Endometrium (tissue), 2 donors: ENCODE results near the gene NCKAP5.

ENCODE experiments used
- FAIRE-seq: peaks from 2 replicates; lab custom pipeline; 2012; peaks lifted over from hg19 to GRCh38; lab: Jason Lieb, UNC
- donor health status: control.
- donor health status: control.

NCKAP5 gene

GRCh38 chr2:133456971-133457370, 111.3 kb downstream of the NCKAP5 start:
- no peak for FAIRE-seq

DNA sequence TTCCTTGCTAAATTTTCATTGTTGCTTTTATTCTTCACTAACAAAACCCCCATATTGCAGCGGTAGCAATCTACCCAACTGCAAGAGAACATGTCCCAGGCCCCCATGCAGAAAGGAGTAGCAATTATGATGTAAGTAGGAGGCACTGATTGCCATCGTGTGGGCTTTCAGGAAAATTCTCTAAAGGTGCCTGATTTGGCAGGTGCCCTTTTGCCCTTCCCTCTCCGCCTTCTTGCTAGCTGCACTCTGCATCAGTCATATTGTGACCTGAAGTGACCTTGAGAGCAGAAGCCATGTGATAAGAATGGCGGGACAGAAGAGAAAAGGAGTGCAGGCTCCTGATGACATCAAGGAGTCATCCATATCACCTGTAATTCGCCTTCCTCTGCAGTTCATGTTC, 112.1 kb downstream of the NCKAP5 start:
- no peak for FAIRE-seq

GRCh38 chr2:133453032-133453431, 115.2 kb downstream of the NCKAP5 start:
- no peak for FAIRE-seq

GRCh38 chr2:133452583-133452982, 115.7 kb downstream of the NCKAP5 start:
- no peak for FAIRE-seq

DNA sequence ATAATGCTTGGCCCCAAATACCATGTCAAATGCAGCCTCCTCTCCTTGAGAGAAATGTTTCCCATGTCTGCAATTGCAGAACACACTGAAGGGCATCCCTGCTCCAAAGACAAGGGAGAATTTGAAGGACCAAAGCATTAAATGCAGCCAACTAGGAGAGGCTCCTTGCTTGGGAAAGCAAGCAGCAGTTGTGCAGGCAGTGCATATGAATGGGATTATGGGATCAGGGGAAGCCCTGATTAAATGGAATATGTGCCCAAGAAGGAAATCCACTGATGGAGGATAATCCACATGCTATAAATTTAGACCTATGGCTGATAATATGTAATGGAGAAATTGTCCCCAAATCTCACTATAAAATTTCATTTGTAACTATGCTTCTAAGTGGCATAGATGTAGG, 116.1 kb downstream of the NCKAP5 start:
- no peak for FAIRE-seq

GRCh38 chr2:133448195-133448594, 120.1 kb downstream of the NCKAP5 start:
- no peak for FAIRE-seq

- no peak for FAIRE-seq
Observed at GRCh38 chr2:133447303-133447702, 121.0 kb downstream of the NCKAP5 start.

DNA sequence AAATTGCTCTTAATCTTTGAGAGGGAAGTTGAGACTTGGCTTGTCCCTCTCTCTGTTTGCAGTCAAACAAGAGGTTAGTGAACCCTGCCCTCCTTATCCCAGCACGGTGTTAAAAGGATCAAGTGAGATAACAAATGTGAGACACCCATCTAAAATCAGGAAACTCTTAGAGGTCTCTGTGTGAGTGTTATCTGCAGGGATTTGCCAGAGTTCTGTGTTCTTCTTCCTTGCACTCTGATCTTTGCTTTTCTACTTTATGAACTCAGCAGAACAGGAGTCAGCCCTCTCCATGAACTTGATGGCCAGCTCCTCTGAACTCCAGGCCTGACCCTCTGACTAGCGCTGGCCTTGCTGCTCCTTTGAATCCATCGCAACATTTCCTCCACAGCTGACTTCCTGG, 123.8 kb downstream of the NCKAP5 start:
- FAIRE-seq, result no peak

GRCh38 chr2:133442393-133442792, 125.9 kb downstream of the NCKAP5 start:
- FAIRE-seq, result no peak

DNA sequence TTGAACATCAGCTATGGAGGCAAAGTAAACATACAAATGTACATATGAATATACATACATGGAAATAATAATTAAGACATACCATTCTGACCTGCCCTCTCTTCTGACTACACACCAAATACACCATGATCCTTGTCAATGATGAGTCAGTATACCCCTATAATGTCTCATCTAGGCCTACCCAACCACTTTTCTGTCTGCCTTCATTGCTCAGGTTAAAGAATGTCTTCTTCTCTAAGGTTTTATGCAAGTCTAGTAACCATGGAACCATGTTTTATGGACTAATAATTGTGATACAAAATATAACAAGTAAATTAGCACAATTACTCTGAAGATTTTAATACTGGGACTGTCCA, 128.7 kb downstream of the NCKAP5 start:
- no peak for FAIRE-seq

DNA sequence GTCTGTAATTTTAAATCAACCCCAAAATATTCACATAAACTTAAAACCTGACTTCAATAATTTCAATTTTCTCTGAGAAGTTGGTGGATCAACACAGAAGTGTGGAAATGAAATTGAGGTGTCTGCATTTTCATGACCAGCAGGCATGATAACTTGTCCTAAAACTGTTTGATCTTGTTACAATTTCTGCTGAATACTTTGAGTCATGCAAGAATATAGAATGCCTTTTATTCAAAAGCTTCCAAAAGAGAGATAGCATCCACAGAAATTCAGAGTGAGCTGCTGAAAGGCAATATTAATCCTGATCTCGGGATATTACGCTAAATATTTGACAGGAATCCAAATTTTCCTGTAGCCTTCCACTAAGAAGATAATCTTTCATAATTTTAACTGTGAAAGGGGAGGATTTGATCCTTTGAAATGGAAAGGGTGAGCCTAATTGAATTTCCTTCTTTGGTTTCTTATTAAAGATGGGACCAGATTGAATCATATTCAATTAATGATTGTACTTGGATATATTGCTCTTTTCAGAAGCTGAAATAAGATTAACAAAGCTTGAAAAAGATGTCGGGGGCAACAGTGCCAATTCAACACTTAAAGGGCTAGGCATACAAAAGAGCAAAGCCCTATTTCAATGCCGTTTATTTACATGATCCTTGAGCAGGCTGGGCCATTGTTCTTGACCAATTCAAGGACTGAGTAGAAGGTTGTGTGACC, 129.3 kb downstream of the NCKAP5 start:
- FAIRE-seq, result no peak

DNA sequence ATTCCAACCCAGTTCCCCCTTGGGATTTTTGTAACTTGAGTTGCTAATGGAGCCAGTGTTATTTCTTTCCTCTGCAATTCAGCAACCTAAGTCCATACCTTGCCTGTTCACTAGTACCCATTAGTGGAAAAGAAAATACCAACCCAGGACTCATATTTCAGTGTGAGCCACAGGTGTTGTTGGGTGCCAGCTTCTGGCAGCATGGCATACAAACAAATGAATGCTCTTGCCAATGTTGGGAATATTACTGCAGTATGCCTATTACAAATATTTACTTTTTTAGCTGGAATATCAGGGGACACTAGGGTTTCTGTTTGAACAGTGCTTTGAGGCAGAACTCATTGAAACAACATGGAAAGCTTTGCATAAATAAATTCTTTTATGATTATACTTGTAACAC, 130.2 kb downstream of the NCKAP5 start:
- no peak for FAIRE-seq

DNA sequence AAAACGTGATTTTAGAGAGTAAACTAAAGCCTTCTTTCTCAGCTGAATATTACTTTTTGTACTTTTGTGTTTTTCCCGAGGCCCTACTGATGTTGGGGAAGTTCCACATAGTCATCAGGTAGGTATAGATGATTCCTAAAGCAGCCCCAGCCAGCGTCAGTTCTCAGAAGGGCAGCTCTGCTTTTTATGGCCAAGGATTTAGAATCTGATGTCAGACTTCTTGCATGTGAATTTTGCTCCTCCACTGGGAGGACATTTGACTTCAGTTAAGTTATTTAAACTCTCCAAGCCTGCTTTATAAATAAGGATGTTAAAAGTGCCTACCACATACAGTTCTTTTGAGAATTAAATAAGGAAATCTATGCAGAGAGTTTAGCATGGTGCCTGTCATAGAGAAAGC, 130.8 kb downstream of the NCKAP5 start:
- FAIRE-seq, result no peak

DNA sequence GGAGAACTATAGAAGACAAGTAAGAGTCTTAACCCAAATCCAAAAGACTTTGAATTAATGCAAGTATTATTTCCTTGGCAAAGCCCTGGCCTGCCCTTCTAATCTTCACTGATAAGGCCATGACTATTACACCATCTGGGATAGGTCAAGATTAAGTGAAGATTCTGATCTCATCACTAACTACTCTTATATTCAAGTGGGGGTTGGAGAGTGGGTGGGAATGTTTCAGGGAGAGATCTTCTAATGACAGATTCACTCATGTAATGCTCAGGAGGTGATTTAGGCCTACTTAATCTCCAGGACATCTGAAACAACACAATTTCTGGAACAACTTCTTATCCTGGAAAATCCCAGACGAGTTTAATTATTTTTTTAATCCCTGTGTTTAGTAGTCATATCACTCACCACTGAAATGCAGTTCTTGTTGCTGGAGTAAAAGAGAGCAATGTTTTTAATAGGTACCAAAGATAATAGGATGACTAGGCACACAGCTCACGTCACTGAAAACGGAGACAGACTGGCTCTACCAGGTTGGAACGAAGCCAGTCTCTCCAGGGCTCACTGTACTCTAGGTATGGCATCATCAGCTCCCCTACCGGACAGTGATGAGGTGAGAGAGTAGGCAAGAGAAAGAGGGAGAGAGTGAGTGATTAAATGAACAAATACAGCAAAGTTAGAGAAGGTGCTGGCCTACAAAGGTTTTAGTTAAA, 133.1 kb downstream of the NCKAP5 start:
- FAIRE-seq, result no peak

GRCh38 chr2:133433455-133434451, 134.5 kb downstream of the NCKAP5 start:
- FAIRE-seq, result no peak

DNA sequence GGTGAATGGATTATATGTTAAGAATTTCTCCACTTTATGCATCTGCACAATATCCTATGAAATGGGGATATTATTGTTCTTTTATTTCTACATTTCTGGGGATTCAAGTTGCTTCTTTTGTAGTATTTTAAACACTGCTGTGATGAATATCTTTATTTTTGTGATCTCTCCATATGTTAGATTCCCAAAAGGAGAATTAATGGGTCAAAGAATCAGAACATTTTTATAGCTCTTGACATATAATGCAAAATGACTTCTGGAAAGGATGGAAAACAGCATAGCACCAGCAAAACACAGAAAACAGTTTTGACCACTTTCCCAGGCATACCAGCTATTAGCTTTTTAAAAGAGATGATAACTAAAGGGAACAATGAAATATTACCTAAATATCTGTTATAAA, 135.5 kb downstream of the NCKAP5 start:
- FAIRE-seq, result no peak

GRCh38 chr2:133431289-133431688, 137.0 kb downstream of the NCKAP5 start:
- FAIRE-seq, result no peak

DNA sequence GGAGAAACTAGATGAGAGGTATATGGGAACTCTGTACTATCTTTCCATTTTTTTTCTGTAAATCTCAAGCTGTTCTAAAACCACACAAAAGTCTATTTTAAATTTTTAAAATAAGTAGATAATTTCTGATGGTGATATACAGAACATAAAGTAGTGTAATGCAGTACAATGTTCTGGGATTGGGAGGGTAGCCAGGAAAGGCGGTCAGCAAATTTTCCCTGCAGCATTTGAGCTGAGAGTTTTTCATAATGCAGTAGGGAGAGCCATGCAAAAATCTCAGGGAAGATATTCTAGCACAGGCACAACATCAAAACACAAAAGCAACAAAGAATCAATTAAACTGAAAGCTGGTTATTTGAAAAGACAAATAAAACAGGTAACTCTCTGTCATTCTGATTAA, 141.5 kb downstream of the NCKAP5 start:
- no peak for FAIRE-seq

DNA sequence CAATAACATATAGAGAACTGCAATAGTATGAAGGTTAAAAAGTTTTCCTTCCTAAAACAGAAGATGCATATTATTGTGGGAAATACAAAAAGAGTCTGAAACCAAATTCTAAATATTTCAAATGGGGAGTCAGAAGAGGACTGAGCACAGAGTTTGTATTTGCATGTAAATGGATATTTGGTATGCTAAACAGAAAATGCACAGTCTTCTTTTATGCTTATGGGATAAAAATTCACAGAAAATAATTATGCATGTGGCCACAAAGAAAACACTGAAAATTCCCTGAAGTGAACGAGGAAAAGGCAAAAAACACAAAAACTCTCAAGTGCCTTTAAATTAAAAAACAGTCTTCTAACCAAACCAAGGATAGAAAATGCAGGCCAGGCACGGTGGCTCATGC, 142.7 kb downstream of the NCKAP5 start:
- FAIRE-seq, result no peak

GRCh38 chr2:133424876-133425275, 143.4 kb downstream of the NCKAP5 start:
- no peak for FAIRE-seq

- no peak for FAIRE-seq
Observed at GRCh38 chr2:133422931-133423351, 145.3 kb downstream of the NCKAP5 start.

GRCh38 chr2:133421516-133422324, 146.5 kb downstream of the NCKAP5 start:
- FAIRE-seq, result no peak
